ENCODE results near the gene PTTG1.

- TF ChIP-seq EZH2phosphoT487 (IDR thresholded peaks at IDR 0.05; ENCODE audit: borderline replicate concordance, low read depth) (no peak), POLR2AphosphoS5 (IDR thresholded peaks at IDR 0.05; ENCODE audit: low read depth, low read length) (no peak), CTCF (IDR thresholded peaks at IDR 0.05) (no peak), REST (IDR thresholded peaks at IDR 0.05; ENCODE audit: low read depth, low read length) (no peak), USF2 (IDR thresholded peaks at IDR 0.05; ENCODE audit: borderline replicate concordance, low read depth, low read length) (no peak), FOXM1 (IDR thresholded peaks at IDR 0.05; ENCODE audit: low read depth) (no peak), CHD2 (IDR thresholded peaks at IDR 0.05; ENCODE audit: low read length, partially characterized antibody) (no peak), MAX (IDR thresholded peaks at IDR 0.05; ENCODE audit: low read depth) (no peak), TCF12 (IDR thresholded peaks at IDR 0.05) (no peak), GABPA (IDR thresholded peaks at IDR 0.05; ENCODE audit: low read depth) (no peak), RFX5 (IDR thresholded peaks at IDR 0.05; ENCODE audit: low read length) (no peak), TAF1 (IDR thresholded peaks at IDR 0.05; ENCODE audit: borderline replicate concordance, low read depth, low read length) (no peak), EP300 (IDR thresholded peaks at IDR 0.05; ENCODE audit: borderline replicate concordance in 1 of 2, low read depth in 1 of 2, low read length in 1 of 2) (no peak), NFIC (IDR thresholded peaks at IDR 0.05; ENCODE audit: borderline replicate concordance) (no peak)
These were observed 35.6 kb downstream of the PTTG1 start for GRCh38 chr5:160457252-160457651.

Data from SK-N-SH (cell line).